Measurements from ENCODE around the gene MTUS2. TPM values are rescaled to one million over a fixed set of nuclear protein-coding genes. Genes with fewer than 3 reads are reported as not detected.

The MTUS2 gene
- total and polyA plus RNA-seq, 2 of the 8 experiments (the other 6 are each of a cell fraction or from before 2014, with no cell fraction given), result 0.18 to 0.80 TPM

- no peak overlapping the region for H3K56ac ChIP-seq (replicated peaks; ENCODE audit: insufficient read length, low read depth, low read length)
- H3K4me1 ChIP-seq (replicated peaks in 1 of 4; ENCODE audit: control insufficient read depth in 3 of 4, insufficient read depth in 4 of 4, low read length in 3 of 4), result no peaks in the 10 kb centered on the region
- H2AFZ ChIP-seq (ENCODE audit: low read length), result no peak overlapping the region
- peaks cover 0 to 13% of the 10 kb centered on the region in 2 experiments; a peak in 1 of 4 replicates for H3K79me2 ChIP-seq (ENCODE audit: control insufficient read depth in 1 of 2, insufficient read depth in 2 of 2, low read length in 2 of 2)
- TF ChIP-seq EP300 (IDR thresholded peaks at IDR 0.05; ENCODE audit: borderline replicate concordance in 1 of 2, low read depth in 2 of 2, low read length in 2 of 2) (no peak), CBX8 (IDR thresholded peaks at IDR 0.05; ENCODE audit: borderline replicate concordance, low read depth, low read length) (no peak), RNF2 (IDR thresholded peaks at IDR 0.05; ENCODE audit: borderline replicate concordance, low read depth, low read length, missing control alignments, poor library complexity, severe bottlenecking) (no peak), GTF2F1 (IDR thresholded peaks at IDR 0.05; ENCODE audit: borderline replicate concordance, low read depth, low read length) (no peak), TCF12 (IDR thresholded peaks at IDR 0.05; ENCODE audit: low read depth, low read length) (no peak), MAX (IDR thresholded peaks at IDR 0.05) (no peak), ASH2L (IDR thresholded peaks at IDR 0.05; ENCODE audit: low read length) (no peak), RAD21 (IDR thresholded peaks at IDR 0.05 in 1 of 2, conservative IDR thresholded peaks at IDR 0.05 in 1 of 2; ENCODE audit: low read depth in 2 of 2, low read length in 2 of 2) (no peak), SIX5 (IDR thresholded peaks at IDR 0.05; ENCODE audit: low read depth, low read length) (no peak), KDM4A (IDR thresholded peaks at IDR 0.05; ENCODE audit: low read depth, low read length, severe bottlenecking) (no peak), ZNF274 (IDR thresholded peaks at IDR 0.05; ENCODE audit: borderline replicate concordance, extremely low read depth, low read length) (no peak), RFX5 (IDR thresholded peaks at IDR 0.05; ENCODE audit: borderline replicate concordance, low read depth, low read length) (no peak)
- CTCF ChIA-PET (ENCODE audit: partially characterized antibody), result interaction anchor here (1.1 to 2.5 kb wide), 3 partner anchors 22 to 178 kb away, joined by 5 to 13 read pairs (median 12); no protein-coding TSS in a partner anchor
- no peak overlapping the region for H3K4ac ChIP-seq (replicated peaks; ENCODE audit: insufficient read length, low read depth, low read length)
- no peak overlapping the region for H4K8ac ChIP-seq (ENCODE audit: extremely low read depth, insufficient read depth, low read length)
- no peaks in the 10 kb centered on the region for H3K27me3 ChIP-seq (replicated peaks in 1 of 4; ENCODE audit: control insufficient read depth in 3 of 4, extremely low read depth in 1 of 4, insufficient read depth in 3 of 4, low read length in 3 of 4)
- DNase-seq (ENCODE audit: low read depth in 1 of 2, low spot score in 2 of 2) (no peak), FAIRE-seq (no peak)
- POLR2A ChIA-PET (ENCODE audit: partially characterized antibody), result no interaction called here
- no peaks in the 10 kb centered on the region for H3K23me2 ChIP-seq (ENCODE audit: low read depth, low read length)
- no peak overlapping the region for H3K27ac ChIP-seq (ENCODE audit: low read depth, low read length)
- H2BK12ac ChIP-seq (ENCODE audit: low read depth, low read length), result no peak overlapping the region
- H4K20me1 ChIP-seq (replicated peaks in 1 of 2; ENCODE audit: control insufficient read depth in 1 of 2, insufficient read depth in 2 of 2, low read length in 2 of 2), result peaks cover 8 to 10% of the 10 kb centered on the region in 2 experiments
- no peaks in the 10 kb centered on the region for H3K9me3 ChIP-seq (ENCODE audit: insufficient read depth in 2 of 2, low read depth in 1 of 2, low read length in 1 of 2)
- no peak overlapping the region for H2BK120ac ChIP-seq (replicated peaks; ENCODE audit: low read depth, low read length)
- H4K5ac ChIP-seq (ENCODE audit: insufficient read length, low read depth, low read length), result no peak overlapping the region
- H3K9ac ChIP-seq (replicated peaks in 1 of 4; ENCODE audit: extremely low read depth in 1 of 4, low read depth in 3 of 4, low read length in 3 of 4), result no peak overlapping the region
- peaks cover 9% of the 10 kb centered on the region; the same call in 1 of the 2 replicates for H3K79me1 ChIP-seq (ENCODE audit: low read depth, low read length)
- H3K36me3 ChIP-seq (ENCODE audit: control insufficient read depth in 2 of 4, insufficient read depth in 4 of 4, low read length in 3 of 4), result peaks cover 17 to 77% (median 46%) of the 10 kb centered on the region in 4 experiments
- H3K14ac ChIP-seq (ENCODE audit: insufficient read length), result no peak overlapping the region
- no peak overlapping the region for H3K18ac ChIP-seq (ENCODE audit: extremely low read depth, low read length)
- no peak overlapping the region for H2BK5ac ChIP-seq (ENCODE audit: low read depth, low read length)
- H2BK20ac ChIP-seq (ENCODE audit: low read length), result no peak overlapping the region
- H3K23ac ChIP-seq (ENCODE audit: insufficient read length), result no peak overlapping the region
- no peak overlapping the region for H3K4me3 ChIP-seq (ENCODE audit: extremely low read depth in 1 of 4, insufficient read depth in 2 of 4, low read depth in 3 of 4, low read length in 4 of 4)
- 89% methylated on average over 5 of the region's 5 CpGs; no CpG with 5 or more reads in 1 of the 2 experiments for WGBS, 2 experiments (ENCODE audit: extremely low coverage in 1 of 2, insufficient coverage in 1 of 2, insufficient read length in 1 of 2, insufficient replicate concordance in 2 of 2, low coverage in 1 of 2, low lambda C conversion rate in 2 of 2, missing lambda C conversion rate in 1 of 2)
- no peak overlapping the region for H2BK15ac ChIP-seq (ENCODE audit: low read length)
- H3K4me2 ChIP-seq (ENCODE audit: insufficient read depth in 1 of 2, low read depth in 2 of 2, low read length in 2 of 2), result no peak overlapping the region
- H2AK5ac ChIP-seq (ENCODE audit: low read depth, low read length), result no peak overlapping the region
- no peak overlapping the region for H4K91ac ChIP-seq (replicated peaks; ENCODE audit: insufficient read length, low read length)
Measured at GRCh38 chr13:29529754-29530153, 709.6 kb downstream of the MTUS2 start.
